HepG2 (cell line): Measurements from ENCODE around the gene DAZAP1. TPM values are rescaled to one million over a fixed set of nuclear protein-coding genes. Genes with fewer than 3 reads are reported as not detected.

ENCODE experiments used
- FOXA3 ChIP-seq: IDR thresholded peaks from 2 replicates; pipeline ENCODE4 v1.6.1; 2016; ENCODE audit warnings: missing genetic modification reagents, missing compliant biosample characterization
- POGK ChIP-seq: sonication (generic); formaldehyde crosslinking; conservative IDR thresholded peaks from 2 replicates; pipeline ENCODE4 v1.8.0; 2022; ENCODE audit warnings: mild to moderate bottlenecking, moderate library complexity, missing genetic modification reagents
- POGZ ChIP-seq: sonication (generic); formaldehyde crosslinking; IDR thresholded peaks from 2 replicates; pipeline ENCODE4 v1.4.0; 2020; ENCODE audit warnings: mild to moderate bottlenecking, missing genetic modification reagents
- SALL1 ChIP-seq: sonication (generic); formaldehyde crosslinking; IDR thresholded peaks from 2 replicates; pipeline ENCODE4 v1.8.0; 2022; ENCODE audit warnings: mild to moderate bottlenecking, missing genetic modification reagents
- SRY ChIP-seq: sonication (generic); formaldehyde crosslinking; IDR thresholded peaks from 2 replicates; pipeline ENCODE4 v1.8.0; 2022; ENCODE audit warnings: mild to moderate bottlenecking, missing genetic modification reagents
- TFDP1 ChIP-seq: IDR thresholded peaks from 2 replicates; pipeline ENCODE4 v1.6.1; 2016; ENCODE audit warnings: missing compliant biosample characterization, missing genetic modification reagents, borderline replicate concordance
- ZBED4 ChIP-seq: sonication (generic); formaldehyde crosslinking; IDR thresholded peaks from 2 replicates; pipeline ENCODE4 v1.4.0; 2020; ENCODE audit warnings: missing genetic modification reagents, borderline replicate concordance
- ZBTB7B ChIP-seq: sonication (generic); formaldehyde crosslinking; IDR thresholded peaks from 2 replicates; pipeline ENCODE4 v1.4.0; 2020; ENCODE audit warnings: missing genetic modification reagents
- ZMYM4 ChIP-seq: sonication (generic); formaldehyde crosslinking; IDR thresholded peaks from 2 replicates; pipeline ENCODE4 v1.8.1; 2023; ENCODE audit warnings: mild to moderate bottlenecking, missing genetic modification reagents
- ZNF142 ChIP-seq: sonication (generic); formaldehyde crosslinking; IDR thresholded peaks from 2 replicates; pipeline ENCODE4 v1.4.0; 2020; ENCODE audit warnings: missing genetic modification reagents
- ZNF256 ChIP-seq: sonication (generic); formaldehyde crosslinking; conservative IDR thresholded peaks from 2 replicates; pipeline ENCODE4 v1.4.0; 2020; ENCODE audit warnings: missing genetic modification reagents
- ZNF280B ChIP-seq: sonication (generic); formaldehyde crosslinking; IDR thresholded peaks from 2 replicates; pipeline ENCODE4 v1.5.0; 2020; ENCODE audit warnings: missing genetic modification reagents, mild to moderate bottlenecking, borderline replicate concordance
- polyA plus RNA-seq, 8 experiments: library from polyadenylated mRNA; depleted of rRNA in 3 of 8; stranded (reverse) in 7 of 8; unstranded in 1 of 8; fragments of >200 nt; fragmentation: Illumina TruSeq in 4 of 8; extraction: Trizol in 4 of 8; gene quantifications; 2 replicates each; pipeline versions ENCODE4 v1.2.1 to v1.2.3, GENCODE V29; 2011 to 2016; ENCODE audit warnings: low read depth in 4 of 8, missing spikeins in 1 of 8, mixed read lengths in 1 of 8; ENCODE audit not compliant: insufficient read depth in 1 of 8
- total RNA-seq, 5 experiments: library from RNA; depleted of rRNA; stranded (reverse); fragments of >200 nt; fragmentation: Illumina TruSeq; extraction: Trizol; gene quantifications; 2 replicates each; pipeline ENCODE4 v1.2.3, GENCODE V29; 2016; ENCODE audit warnings: low read depth in 1 of 5

Gene DAZAP1
- total and polyA plus RNA-seq, 2 of the 13 experiments (the other 11 are each of a cell fraction or from before 2014, with no cell fraction given), result 63.3 to 79.2 TPM

GRCh38 chr19:1445185-1445931 is 38.0 kb downstream of the DAZAP1 start (continued):
- TF ChIP-seq ZBED4 (CRISPR knock-in tag) (peak; percentile 55; the same call in 1 of the 2 replicates), POGZ (CRISPR knock-in tag) (no peak), ZMYM4 (CRISPR knock-in tag) (peak; percentile 49; the same call in 1 of the 2 replicates), SRY (CRISPR knock-in tag) (peak; percentile 21; the same call in 1 of the 2 replicates), SALL1 (CRISPR knock-in tag) (peak; percentile 48), ZNF256 (no peak), FOXA3 (CRISPR knock-in tag) (peak; percentile 16; the same call in 1 of the 2 replicates), ZNF142 (CRISPR knock-in tag) (0 out of 2 replicates have a peak, but pooled peaks have one; percentile 42), TFDP1 (CRISPR knock-in tag) (no peak; the same call in 1 of the 2 replicates), POGK (CRISPR knock-in tag) (0 out of 2 replicates have a peak, but pooled peaks have one; percentile 46), ZBTB7B (CRISPR knock-in tag) (peak; percentile 30), ZNF280B (no peak)
